ENCODE measurements around the gene MIEF1.

GRCh38 chr22:39493759-39494158 lies 8.3 kb upstream of the MIEF1 start:
- no peak for TF ChIP-seq CTCF (IDR thresholded peaks at IDR 0.05)
- no peak for TF ChIP-seq POLR2A (IDR thresholded peaks at IDR 0.05)
- TF ChIP-seq POLR2AphosphoS5 (IDR thresholded peaks at IDR 0.05): no peak

All from prostate gland (tissue), 2 donors.